Lung microvascular endothelial cell (primary cell): ENCODE measurements around the gene SMPD4. TPM values are rescaled to one million over a fixed set of nuclear protein-coding genes. Genes with fewer than 3 reads are reported as not detected.
"Not testable (repeated sequence)": the region's sequence is repeated elsewhere in the genome, so short reads cannot be mapped to it uniquely, and the experiment has no call there.

Experiments used
- DNase-seq, 2 donors: peaks; one replicate each; pipeline versions ENCODE4 v3.0.0 to v3.0.0-alpha.2; 2010; ENCODE audit warnings: low read depth in 2 of 2
- total RNA-seq: library from RNA; depleted of rRNA; stranded (reverse); fragments of >200 nt; gene quantifications from 2 replicates; pipeline ENCODE4 v1.2.1, GENCODE V29; 2014

The SMPD4 gene
- total RNA-seq, 1 donor from 2014 or later: 10.1 TPM

GRCh38 chr2:130141645-130142370 is 39.6 kb downstream of the SMPD4 start:
- DNase-seq: not testable (repeated sequence)

GRCh38 chr2:130141002-130141401 is 40.4 kb downstream of the SMPD4 start:
- not testable (repeated sequence) for DNase-seq

GRCh38 chr2:130140516-130140915 is 40.9 kb downstream of the SMPD4 start:
- DNase-seq: not testable (repeated sequence)

GRCh38 chr2:130139331-130140280 is 41.8 kb downstream of the SMPD4 start:
- DNase-seq: not testable (repeated sequence)

GRCh38 chr2:130138841-130139251 is 42.6 kb downstream of the SMPD4 start:
- not testable (repeated sequence) for DNase-seq

- DNase-seq: not testable (repeated sequence)
Observed at GRCh38 chr2:130138326-130138725, 43.1 kb downstream of the SMPD4 start.

- DNase-seq: not testable (repeated sequence)
Observed at GRCh38 chr2:130137118-130137517, 44.3 kb downstream of the SMPD4 start.

GRCh38 chr2:130136546-130136945 is 44.9 kb downstream of the SMPD4 start:
- not testable (repeated sequence) for DNase-seq

- no peak for DNase-seq
Observed at GRCh38 chr2:130135692-130136541, 45.5 kb downstream of the SMPD4 start.

GRCh38 chr2:130129120-130129829 is 52.1 kb downstream of the SMPD4 start, which contains the start of gene POTEF:
POTEF (minus strand) TSS chr2:130129222; CDS start chr2:130120515, 8,707 bp downstream.
- not testable (repeated sequence) for DNase-seq

GRCh38 chr2:130128464-130128863 is 52.9 kb downstream of the SMPD4 start:
- DNase-seq: not testable (repeated sequence)

GRCh38 chr2:130127726-130128125 is 53.7 kb downstream of the SMPD4 start:
- DNase-seq: not testable (repeated sequence)

- not testable (repeated sequence) for DNase-seq
Observed at GRCh38 chr2:130120924-130121323, 60.5 kb downstream of the SMPD4 start.

- DNase-seq: peak; percentile 1 to 5
Observed at GRCh38 chr2:130102597-130103363, 78.6 kb downstream of the SMPD4 start.

Other genes with a start within 250 kb of the SMPD4 start
- under 0.01 TPM in 2 replicates for gene RAB6C, start 201.9 kb downstream of the SMPD4 start, total RNA-seq
- gene POTEF, start 52.4 kb downstream of the SMPD4 start, total RNA-seq: 0.20 and 0.22 TPM in 2 replicates
- gene CCDC74B, start 36.5 kb downstream of the SMPD4 start, total RNA-seq: 0.79 and 1.5 TPM in 2 replicates
- gene MZT2B, start 660 bp upstream of the SMPD4 start, total RNA-seq: 201 and 373 TPM in 2 replicates
- gene TUBA3E, start 16.8 kb upstream of the SMPD4 start, total RNA-seq: not detected in 2 replicates
- 63.9 and 88.7 TPM in 2 replicates for gene IMP4, start 161.3 kb upstream of the SMPD4 start, total RNA-seq
- gene PTPN18, start 174.5 kb upstream of the SMPD4 start, total RNA-seq: 18.7 and 36.3 TPM in 2 replicates